ENCODE results near the gene CAMK1D.
"Not testable (repeated sequence)": the region's sequence is repeated elsewhere in the genome, so short reads cannot be mapped to it uniquely, and the experiment has no call there.

CAMK1D gene

GRCh38 chr10:12743466-12743865 lies 394.1 kb downstream of the CAMK1D start:
- not testable (repeated sequence) for DNase-seq

GRCh38 chr10:12743941-12744340 lies 394.6 kb downstream of the CAMK1D start:
- DNase-seq = no peak

- no peak for DNase-seq
These were observed 398.8 kb downstream of the CAMK1D start for GRCh38 chr10:12748186-12748585.

- no peak for DNase-seq
These were observed 400.6 kb downstream of the CAMK1D start for GRCh38 chr10:12749760-12750478.

GRCh38 chr10:12750526-12751201 lies 401.3 kb downstream of the CAMK1D start:
- no peak for DNase-seq

GRCh38 chr10:12755075-12755474 lies 405.7 kb downstream of the CAMK1D start:
- DNase-seq = peak in 1 of 56 donors; percentile 8

- DNase-seq = no peak
These were observed 408.0 kb downstream of the CAMK1D start for GRCh38 chr10:12757351-12757750.

- DNase-seq = no peak
These were observed 408.9 kb downstream of the CAMK1D start for GRCh38 chr10:12758271-12758670.

- DNase-seq = no peak
These were observed 416.9 kb downstream of the CAMK1D start for GRCh38 chr10:12766223-12766622.

- DNase-seq = no peak
These were observed 419.1 kb downstream of the CAMK1D start for GRCh38 chr10:12768156-12769100.

- DNase-seq = no peak
These were observed 420.1 kb downstream of the CAMK1D start for GRCh38 chr10:12769323-12770044.

GRCh38 chr10:12771981-12772760 lies 422.8 kb downstream of the CAMK1D start:
- DNase-seq = no peak

- DNase-seq = no peak
These were observed 423.6 kb downstream of the CAMK1D start for GRCh38 chr10:12772797-12773587.

- DNase-seq = no peak
These were observed 425.0 kb downstream of the CAMK1D start for GRCh38 chr10:12774204-12774894.

- DNase-seq = peak in 40 of 56 donors; percentile 1 to 71 (median 25)
These were observed 428.7 kb downstream of the CAMK1D start for GRCh38 chr10:12777840-12778585.

- peak in 33 of 56 donors; percentile 3 to 64 (median 25) for DNase-seq
These were observed 431.6 kb downstream of the CAMK1D start for GRCh38 chr10:12780634-12781601.

- DNase-seq = no peak
These were observed 432.6 kb downstream of the CAMK1D start for GRCh38 chr10:12781976-12782375.
